Measurements from ENCODE around the gene ZXDC. TPM values are rescaled to one million over a fixed set of nuclear protein-coding genes. Genes with fewer than 3 reads are reported as not detected.

Gene ZXDC
- polyA plus RNA-seq, 1 donor (not counting 4 experiments of a cell fraction or from before 2014, with no cell fraction given) = 10.7 TPM

DNA sequence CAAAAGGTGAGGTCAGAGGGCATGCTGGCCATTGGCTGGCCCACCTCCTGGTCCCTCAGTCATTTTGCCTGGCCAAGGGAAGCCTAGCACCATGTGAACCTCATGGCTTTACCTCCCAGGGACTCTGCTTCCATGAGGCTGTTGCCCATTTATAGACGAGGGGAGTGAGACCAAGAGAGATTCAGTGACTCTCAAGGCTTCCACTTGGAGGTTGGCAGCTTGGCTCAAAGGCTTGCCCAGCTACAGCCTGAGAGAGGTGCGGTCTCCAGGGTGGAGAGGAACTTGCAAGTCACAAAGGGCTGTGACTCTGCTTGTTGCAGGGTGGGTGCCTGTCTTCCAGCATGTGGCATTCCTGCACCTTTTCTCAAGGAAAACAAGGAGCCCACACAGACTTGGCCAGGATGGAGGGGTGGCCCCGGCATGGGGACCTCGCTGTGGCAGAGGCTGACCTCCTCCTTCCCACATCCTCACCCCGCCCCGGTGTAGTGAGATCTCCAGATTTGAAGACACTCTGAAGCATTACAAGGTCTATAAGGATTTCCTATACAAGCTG, 56.5 kb downstream of the ZXDC start:
- Histone ChIP-seq H3K79me2 (ENCODE audit: control insufficient read depth, insufficient read depth, low read length) (no peaks in the 10 kb centered on the region), H3K4me2 (ENCODE audit: control insufficient read depth, extremely low read depth, insufficient read depth, low read depth, low read length) (no peak overlapping the region), H4K20me1 (ENCODE audit: control insufficient read depth, extremely low read depth, insufficient read depth, low read length) (no peaks in the 10 kb centered on the region), H3K9ac (ENCODE audit: control insufficient read depth, extremely low read depth, insufficient read depth, low read length) (no peak overlapping the region), H2AFZ (ENCODE audit: control insufficient read depth, low read length) (no peak overlapping the region), H3K4me3 (ENCODE audit: control insufficient read depth in 2 of 3, extremely low read depth in 1 of 3, insufficient read depth in 2 of 3, low read depth in 1 of 3, low read length in 3 of 3) (no peak overlapping the region), H3K9me3 (ENCODE audit: control insufficient read depth, low read depth, low read length) (no peaks in the 10 kb centered on the region), H3K9me1 (ENCODE audit: control insufficient read depth, extremely low read depth, insufficient read depth, low read length) (no peaks in the 10 kb centered on the region), H3K27me3 (ENCODE audit: control insufficient read depth, extremely low read depth, insufficient read depth, low read length) (peaks cover 28% of the 10 kb centered on the region), H3K36me3 (ENCODE audit: control insufficient read depth in 2 of 2, extremely low read depth in 1 of 2, insufficient read depth in 2 of 2, low read length in 2 of 2) (no peaks in the 10 kb centered on the region), H3K4me1 (ENCODE audit: control insufficient read depth, extremely low read depth, insufficient read depth, low read length) (no peaks in the 10 kb centered on the region), H3K27ac (ENCODE audit: control insufficient read depth, insufficient read depth, low read length) (no peak overlapping the region)
- TF ChIP-seq, protein P1, sequence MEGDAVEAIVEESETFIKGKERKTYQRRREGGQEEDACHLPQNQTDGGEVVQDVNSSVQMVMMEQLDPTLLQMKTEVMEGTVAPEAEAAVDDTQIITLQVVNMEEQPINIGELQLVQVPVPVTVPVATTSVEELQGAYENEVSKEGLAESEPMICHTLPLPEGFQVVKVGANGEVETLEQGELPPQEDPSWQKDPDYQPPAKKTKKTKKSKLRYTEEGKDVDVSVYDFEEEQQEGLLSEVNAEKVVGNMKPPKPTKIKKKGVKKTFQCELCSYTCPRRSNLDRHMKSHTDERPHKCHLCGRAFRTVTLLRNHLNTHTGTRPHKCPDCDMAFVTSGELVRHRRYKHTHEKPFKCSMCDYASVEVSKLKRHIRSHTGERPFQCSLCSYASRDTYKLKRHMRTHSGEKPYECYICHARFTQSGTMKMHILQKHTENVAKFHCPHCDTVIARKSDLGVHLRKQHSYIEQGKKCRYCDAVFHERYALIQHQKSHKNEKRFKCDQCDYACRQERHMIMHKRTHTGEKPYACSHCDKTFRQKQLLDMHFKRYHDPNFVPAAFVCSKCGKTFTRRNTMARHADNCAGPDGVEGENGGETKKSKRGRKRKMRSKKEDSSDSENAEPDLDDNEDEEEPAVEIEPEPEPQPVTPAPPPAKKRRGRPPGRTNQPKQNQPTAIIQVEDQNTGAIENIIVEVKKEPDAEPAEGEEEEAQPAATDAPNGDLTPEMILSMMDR (optimal IDR thresholded peaks at IDR 0.05 in 1 of 3, IDR thresholded peaks at IDR 0.05 in 1 of 3, conservative IDR thresholded peaks at IDR 0.05 in 1 of 3; ENCODE audit: extremely low read depth in 1 of 3, insufficient read depth in 2 of 3, low read length in 3 of 3) = no peak
- TF ChIP-seq EZH2 (IDR thresholded peaks at IDR 0.05; ENCODE audit: low read length) = no peak
- dilution Hi-C loops (cut with MboI; ENCODE audit: extremely low pct_ligation_motif_present, low sequenced_read_pairs) = no loop called here
- FAIRE-seq = no peak
- no peak for DNase-seq (ENCODE audit: low read depth, low spot score)

DNA sequence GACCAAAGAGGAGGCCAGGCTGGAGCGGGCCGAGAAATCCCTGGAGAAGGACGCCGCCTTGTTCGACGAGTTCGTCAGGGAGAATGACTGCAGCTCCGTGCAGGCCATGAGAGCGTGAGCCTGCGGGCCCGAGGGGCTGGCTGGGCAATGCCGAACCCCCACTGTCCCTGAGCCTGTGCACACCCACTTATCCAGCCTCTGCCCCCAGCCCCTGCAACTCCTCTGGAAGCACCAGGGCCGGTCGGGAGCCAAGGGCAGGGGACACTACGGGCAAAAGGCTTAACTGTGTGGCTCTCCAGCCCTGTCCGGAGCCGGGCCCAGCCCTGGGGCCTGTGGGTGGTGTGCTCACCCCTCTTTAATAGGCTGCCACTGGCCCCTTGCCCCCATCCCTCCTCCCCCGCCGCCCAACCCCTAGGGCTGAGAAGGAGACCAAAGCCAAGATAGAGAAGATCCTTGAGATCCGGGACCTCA, 57.0 kb downstream of the ZXDC start:
- H3K4me1 ChIP-seq (ENCODE audit: control insufficient read depth, extremely low read depth, insufficient read depth, low read length) = no peaks in the 10 kb centered on the region
- H3K9me3 ChIP-seq (ENCODE audit: control insufficient read depth, low read depth, low read length) = no peaks in the 10 kb centered on the region
- H4K20me1 ChIP-seq (ENCODE audit: control insufficient read depth, extremely low read depth, insufficient read depth, low read length) = no peaks in the 10 kb centered on the region
- FAIRE-seq = no peak
- H3K27me3 ChIP-seq (ENCODE audit: control insufficient read depth, extremely low read depth, insufficient read depth, low read length) = peaks cover 28% of the 10 kb centered on the region
- H3K79me2 ChIP-seq (ENCODE audit: control insufficient read depth, insufficient read depth, low read length) = no peaks in the 10 kb centered on the region
- no peaks in the 10 kb centered on the region for H3K36me3 ChIP-seq (ENCODE audit: control insufficient read depth in 2 of 2, extremely low read depth in 1 of 2, insufficient read depth in 2 of 2, low read length in 2 of 2)
- dilution Hi-C loops (cut with MboI; ENCODE audit: extremely low pct_ligation_motif_present, low sequenced_read_pairs) = no loop called here
- H3K9me1 ChIP-seq (ENCODE audit: control insufficient read depth, extremely low read depth, insufficient read depth, low read length) = no peaks in the 10 kb centered on the region
- no peak overlapping the region for H2AFZ ChIP-seq (ENCODE audit: control insufficient read depth, low read length)
- H3K9ac ChIP-seq (ENCODE audit: control insufficient read depth, extremely low read depth, insufficient read depth, low read length) = no peak overlapping the region
- TF ChIP-seq, protein P1 (optimal IDR thresholded peaks at IDR 0.05 in 1 of 3, IDR thresholded peaks at IDR 0.05 in 1 of 3, conservative IDR thresholded peaks at IDR 0.05 in 1 of 3; ENCODE audit: extremely low read depth in 1 of 3, insufficient read depth in 2 of 3, low read length in 3 of 3) = no peak
- no peak for TF ChIP-seq EZH2 (IDR thresholded peaks at IDR 0.05; ENCODE audit: low read length)
- DNase-seq (ENCODE audit: low read depth, low spot score) = no peak
- no peak overlapping the region for H3K27ac ChIP-seq (ENCODE audit: control insufficient read depth, insufficient read depth, low read length)
- no peak overlapping the region for H3K4me2 ChIP-seq (ENCODE audit: control insufficient read depth, extremely low read depth, insufficient read depth, low read depth, low read length)
- no peak overlapping the region for H3K4me3 ChIP-seq (ENCODE audit: control insufficient read depth in 2 of 3, extremely low read depth in 1 of 3, insufficient read depth in 2 of 3, low read depth in 1 of 3, low read length in 3 of 3)

Data from keratinocyte (primary cell).